ENCODE results near the gene ZNF438.

Gene ZNF438

DNA sequence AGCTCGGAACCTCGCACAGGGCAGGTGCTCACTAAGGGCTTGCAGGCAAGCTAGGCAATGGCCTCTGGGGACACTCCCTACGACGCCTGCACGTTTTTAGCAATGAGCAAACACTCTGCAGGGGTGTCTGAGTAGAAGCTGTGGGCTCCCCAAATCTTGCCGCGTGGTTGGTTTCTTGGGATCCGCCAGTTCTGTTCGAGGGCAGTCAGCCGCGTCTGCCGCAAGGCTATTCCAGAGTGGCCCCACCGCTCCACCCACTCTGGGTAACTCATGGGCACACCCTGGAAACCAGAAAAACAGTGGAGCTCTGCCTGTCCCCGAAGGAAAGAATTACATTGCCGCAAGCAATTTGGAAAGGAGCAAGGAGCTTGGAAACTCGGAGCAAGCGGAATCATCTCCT, 212.8 kb downstream of the ZNF438 start:
- TF ChIP-seq, protein P1, sequence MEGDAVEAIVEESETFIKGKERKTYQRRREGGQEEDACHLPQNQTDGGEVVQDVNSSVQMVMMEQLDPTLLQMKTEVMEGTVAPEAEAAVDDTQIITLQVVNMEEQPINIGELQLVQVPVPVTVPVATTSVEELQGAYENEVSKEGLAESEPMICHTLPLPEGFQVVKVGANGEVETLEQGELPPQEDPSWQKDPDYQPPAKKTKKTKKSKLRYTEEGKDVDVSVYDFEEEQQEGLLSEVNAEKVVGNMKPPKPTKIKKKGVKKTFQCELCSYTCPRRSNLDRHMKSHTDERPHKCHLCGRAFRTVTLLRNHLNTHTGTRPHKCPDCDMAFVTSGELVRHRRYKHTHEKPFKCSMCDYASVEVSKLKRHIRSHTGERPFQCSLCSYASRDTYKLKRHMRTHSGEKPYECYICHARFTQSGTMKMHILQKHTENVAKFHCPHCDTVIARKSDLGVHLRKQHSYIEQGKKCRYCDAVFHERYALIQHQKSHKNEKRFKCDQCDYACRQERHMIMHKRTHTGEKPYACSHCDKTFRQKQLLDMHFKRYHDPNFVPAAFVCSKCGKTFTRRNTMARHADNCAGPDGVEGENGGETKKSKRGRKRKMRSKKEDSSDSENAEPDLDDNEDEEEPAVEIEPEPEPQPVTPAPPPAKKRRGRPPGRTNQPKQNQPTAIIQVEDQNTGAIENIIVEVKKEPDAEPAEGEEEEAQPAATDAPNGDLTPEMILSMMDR (IDR thresholded peaks at IDR 0.05; ENCODE audit: low read depth, low read length, missing control alignments), result no peak
- peak overlapping the region; percentile 26 for H3K4me3 ChIP-seq (replicated peaks; ENCODE audit: low read depth, low read length)
- DNase-seq (ENCODE audit: extremely low read depth, low read depth), result no peak

DNA sequence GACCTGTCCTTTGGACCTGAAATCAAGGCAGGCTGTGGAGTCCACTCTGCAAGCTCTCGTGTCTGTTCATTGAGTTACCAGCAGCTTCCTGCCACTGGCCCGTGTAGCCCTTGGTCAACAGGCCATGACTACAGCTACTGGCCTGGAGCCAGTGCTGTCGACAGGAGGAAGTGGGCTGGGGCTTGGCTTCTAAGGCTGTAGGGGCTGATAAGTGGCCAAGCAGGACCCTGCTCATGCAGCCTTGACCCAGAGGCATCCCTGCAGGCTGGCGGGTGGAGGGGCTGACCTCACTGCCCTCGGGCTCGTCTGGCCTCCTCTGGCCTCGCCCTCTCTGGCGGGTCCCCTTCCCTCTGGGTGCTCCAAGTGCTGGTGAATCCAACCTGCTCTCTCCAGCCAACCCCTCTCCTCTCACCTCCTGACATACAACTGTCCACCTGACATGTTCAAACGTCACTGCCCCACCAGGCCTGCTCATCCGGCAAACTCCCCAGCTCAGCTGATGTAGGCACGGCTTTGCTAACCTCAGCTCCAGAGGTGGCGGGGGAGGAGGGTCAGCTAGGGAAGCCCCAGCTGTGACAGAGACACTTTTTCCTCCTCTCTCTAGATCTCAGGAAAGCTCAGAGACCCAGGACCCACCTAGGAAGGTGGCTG, 213.5 kb downstream of the ZNF438 start:
- TF ChIP-seq, protein P1 (IDR thresholded peaks at IDR 0.05; ENCODE audit: low read depth, low read length, missing control alignments), result no peak
- H3K4me3 ChIP-seq (replicated peaks; ENCODE audit: low read depth, low read length), result no peak overlapping the region
- DNase-seq (ENCODE audit: extremely low read depth, low read depth), result no peak

DNA sequence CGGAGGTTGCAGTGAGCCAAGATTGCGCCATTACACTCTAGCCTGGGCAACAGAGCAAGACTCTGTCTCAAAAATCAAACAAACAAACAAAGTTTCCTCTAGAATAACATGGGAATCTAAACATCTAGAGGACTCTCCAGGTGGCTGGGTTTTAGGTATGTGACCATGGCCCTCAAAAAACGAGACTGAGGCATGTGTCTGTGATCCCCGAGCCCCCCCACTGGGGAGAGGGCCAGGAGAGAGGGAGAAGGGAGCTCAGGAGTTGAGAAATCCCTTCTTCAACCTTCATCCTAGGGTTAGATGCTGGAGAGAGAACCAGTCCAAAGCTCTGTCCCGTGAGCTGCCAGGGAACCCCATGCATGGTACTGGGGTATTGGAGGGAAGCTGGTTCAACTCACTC, 214.1 kb downstream of the ZNF438 start:
- TF ChIP-seq, protein P1 (IDR thresholded peaks at IDR 0.05; ENCODE audit: low read depth, low read length, missing control alignments), result no peak
- no peak for DNase-seq (ENCODE audit: extremely low read depth, low read depth)
- no peak overlapping the region for H3K4me3 ChIP-seq (replicated peaks; ENCODE audit: low read depth, low read length)

DNA sequence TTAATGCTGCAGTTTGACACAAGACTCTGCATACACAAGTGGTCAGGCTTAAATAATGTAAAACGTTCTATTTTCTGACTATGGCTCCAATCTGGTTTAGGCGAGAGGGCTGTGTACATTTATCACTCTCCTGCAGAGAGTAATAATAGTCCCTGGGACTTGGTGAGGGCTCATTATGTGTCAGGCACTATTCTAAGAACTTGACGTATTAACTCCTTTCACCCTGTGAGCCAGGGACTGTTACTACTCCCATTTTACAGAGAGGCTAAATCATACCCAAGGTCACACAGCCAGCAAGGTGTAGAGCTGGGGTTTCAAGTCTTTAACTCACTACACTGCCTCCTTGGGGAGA, 214.9 kb downstream of the ZNF438 start:
- no peak for DNase-seq (ENCODE audit: extremely low read depth, low read depth)
- H3K4me3 ChIP-seq (replicated peaks; ENCODE audit: low read depth, low read length), result no peak overlapping the region
- TF ChIP-seq, protein P1 (IDR thresholded peaks at IDR 0.05; ENCODE audit: low read depth, low read length, missing control alignments), result no peak

DNA sequence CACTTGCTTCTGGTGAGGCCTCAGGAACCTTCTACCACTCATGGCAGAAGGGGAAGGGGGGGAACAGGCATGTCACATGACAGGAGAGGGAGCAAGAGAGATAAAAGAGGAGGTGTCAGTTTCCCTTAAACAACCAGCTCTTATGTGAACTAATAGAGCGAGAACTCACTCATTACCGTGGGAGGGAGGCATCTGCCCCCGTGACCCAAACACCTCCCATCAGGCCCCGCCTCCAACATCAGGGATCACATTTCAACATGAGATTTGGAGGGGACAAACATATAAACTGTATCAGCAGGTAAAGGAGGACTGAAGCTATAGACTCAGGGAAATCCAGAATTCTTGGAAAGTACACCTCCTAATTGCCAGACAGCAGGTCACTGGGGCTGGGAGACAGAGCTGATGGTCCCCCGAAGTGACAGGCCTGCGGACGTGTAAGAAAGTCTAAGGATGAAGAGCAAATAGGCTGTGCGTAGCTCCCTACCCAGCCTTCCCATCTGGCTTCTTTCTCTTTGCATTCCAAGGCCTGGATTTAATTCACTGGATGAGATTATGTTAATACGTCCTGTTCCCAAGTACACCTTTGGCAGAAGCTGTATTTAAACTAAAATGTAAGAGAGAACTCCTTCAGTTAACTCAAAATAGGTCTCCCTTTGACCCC, 215.4 kb downstream of the ZNF438 start:
- no peak for DNase-seq (ENCODE audit: extremely low read depth, low read depth)
- H3K4me3 ChIP-seq (replicated peaks; ENCODE audit: low read depth, low read length), result no peak overlapping the region
- TF ChIP-seq, protein P1 (IDR thresholded peaks at IDR 0.05; ENCODE audit: low read depth, low read length, missing control alignments), result no peak

DNA sequence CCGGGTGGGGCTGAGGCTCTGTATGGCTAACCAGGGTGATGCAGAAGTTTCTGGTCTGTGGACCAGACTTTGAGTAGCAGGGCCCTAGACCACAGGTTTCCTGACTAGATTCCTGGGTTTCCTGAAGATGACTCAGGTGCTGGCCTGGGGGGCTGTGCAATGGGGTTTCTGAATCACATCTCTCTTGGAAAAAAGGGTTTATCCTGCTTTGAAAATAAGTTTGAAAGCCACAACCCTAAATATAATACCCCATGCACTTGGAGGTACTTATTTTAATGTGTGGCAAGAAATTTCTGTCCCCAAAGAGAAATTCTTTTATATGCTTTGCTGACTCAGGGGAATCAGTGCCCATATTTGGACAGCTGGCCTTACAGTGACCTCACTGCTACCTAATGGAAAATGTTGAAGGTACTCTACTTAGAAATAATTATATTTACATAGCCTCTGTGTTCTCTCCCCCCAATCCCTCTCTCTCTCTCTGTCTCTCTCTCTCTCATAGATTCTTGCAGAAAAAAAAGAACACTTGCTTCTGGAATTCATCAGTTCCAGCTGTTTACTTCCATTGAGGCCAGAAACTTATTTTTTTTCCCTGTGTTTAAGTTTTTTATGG, 217.7 kb downstream of the ZNF438 start:
- DNase-seq (ENCODE audit: extremely low read depth, low read depth), result peak; percentile 59
- no peak overlapping the region for H3K4me3 ChIP-seq (replicated peaks; ENCODE audit: low read depth, low read length)
- TF ChIP-seq, protein P1 (IDR thresholded peaks at IDR 0.05; ENCODE audit: low read depth, low read length, missing control alignments), result no peak

Data from HFF-Myc (cell line).